NCI-H1092 (cell line): Measurements from ENCODE around the gene HILPDA.
A peak's percentile ranks its signal among the peaks of the same experiment; 100 is the strongest.

Source experiments
- DNase-seq: peaks from one replicate; lab custom pipeline; 2025; lab: John Stamatoyannopoulos, UW

The HILPDA gene

GRCh38 chr7:128455543-128456254, at the start of gene HILPDA:
TSS of gene HILPDA (plus strand) at chr7:128455878. CDS start at chr7:128457269, 1,391 bp downstream.
- DNase-seq: peak; percentile 92

- no peak for DNase-seq
Measured at GRCh38 chr7:128406314-128407232, 49.1 kb upstream of the HILPDA start.

GRCh38 chr7:128407233-128407589, 48.5 kb upstream of the HILPDA start:
- no peak for DNase-seq

- DNase-seq: no peak
Measured at GRCh38 chr7:128407751-128408708, 47.6 kb upstream of the HILPDA start.

GRCh38 chr7:128408709-128409595, 46.7 kb upstream of the HILPDA start:
- no peak for DNase-seq

GRCh38 chr7:128409596-128410450, 45.9 kb upstream of the HILPDA start, which contains the start of gene IMPDH1:
TSS of gene IMPDH1 (minus strand) at chr7:128409982. CDS start at chr7:128409901, 81 bp downstream.
- DNase-seq: peak; percentile 46

- DNase-seq: no peak
Measured at GRCh38 chr7:128410451-128410753, 45.3 kb upstream of the HILPDA start.

GRCh38 chr7:128415217-128415785, 40.4 kb upstream of the HILPDA start:
- DNase-seq: no peak

GRCh38 chr7:128417071-128417470, 38.6 kb upstream of the HILPDA start:
- DNase-seq: no peak

GRCh38 chr7:128419257-128419656, 36.4 kb upstream of the HILPDA start:
- DNase-seq: no peak

- no peak for DNase-seq
Measured at GRCh38 chr7:128420773-128421172, 34.9 kb upstream of the HILPDA start.

GRCh38 chr7:128421384-128421783, 34.3 kb upstream of the HILPDA start:
- DNase-seq: no peak

GRCh38 chr7:128422037-128422436, 33.6 kb upstream of the HILPDA start:
- no peak for DNase-seq

- no peak for DNase-seq
Measured at GRCh38 chr7:128422842-128423241, 32.8 kb upstream of the HILPDA start.

- no peak for DNase-seq
Measured at GRCh38 chr7:128424686-128425275, 30.9 kb upstream of the HILPDA start.

GRCh38 chr7:128425850-128426249, 29.8 kb upstream of the HILPDA start:
- peak; percentile 11 for DNase-seq

- DNase-seq: peak; percentile 56
Measured at GRCh38 chr7:128427289-128427891, 28.3 kb upstream of the HILPDA start.

GRCh38 chr7:128430207-128430606, 25.5 kb upstream of the HILPDA start:
- no peak for DNase-seq

- DNase-seq: no peak
Measured at GRCh38 chr7:128431221-128431620, 24.5 kb upstream of the HILPDA start.
